GM12801 (cell line): ENCODE measurements around the gene HTR3A.

Source experiments
- TF ChIP-seq, protein P1 (sequence below): IDR thresholded peaks from one replicate; pipeline ENCODE4 v1.5.1; 2011; ENCODE audit warnings: control low read depth; ENCODE audit not compliant: insufficient read length; ENCODE audit errors: extremely low read depth

Gene HTR3A

DNA sequence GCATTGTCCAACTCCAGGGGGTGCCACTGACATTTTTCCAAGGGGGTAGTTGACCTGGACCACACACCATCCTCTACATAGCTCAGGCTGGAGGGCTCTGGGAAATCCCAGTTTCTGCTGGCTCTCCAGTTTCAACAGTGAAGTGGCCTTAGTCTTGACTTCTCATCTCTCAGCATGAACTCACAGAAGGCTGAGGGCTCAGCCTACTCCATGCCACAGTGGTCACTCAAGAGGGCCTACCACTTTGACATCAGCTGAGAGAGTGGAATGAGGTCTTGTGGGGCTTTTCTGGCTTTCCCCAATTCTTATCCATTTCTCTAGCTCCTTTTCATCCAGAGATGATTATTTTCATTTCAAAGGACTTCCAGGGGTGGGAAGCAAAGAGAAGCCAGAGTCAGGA, 7.4 kb downstream of the HTR3A start:
- TF ChIP-seq, protein P1, sequence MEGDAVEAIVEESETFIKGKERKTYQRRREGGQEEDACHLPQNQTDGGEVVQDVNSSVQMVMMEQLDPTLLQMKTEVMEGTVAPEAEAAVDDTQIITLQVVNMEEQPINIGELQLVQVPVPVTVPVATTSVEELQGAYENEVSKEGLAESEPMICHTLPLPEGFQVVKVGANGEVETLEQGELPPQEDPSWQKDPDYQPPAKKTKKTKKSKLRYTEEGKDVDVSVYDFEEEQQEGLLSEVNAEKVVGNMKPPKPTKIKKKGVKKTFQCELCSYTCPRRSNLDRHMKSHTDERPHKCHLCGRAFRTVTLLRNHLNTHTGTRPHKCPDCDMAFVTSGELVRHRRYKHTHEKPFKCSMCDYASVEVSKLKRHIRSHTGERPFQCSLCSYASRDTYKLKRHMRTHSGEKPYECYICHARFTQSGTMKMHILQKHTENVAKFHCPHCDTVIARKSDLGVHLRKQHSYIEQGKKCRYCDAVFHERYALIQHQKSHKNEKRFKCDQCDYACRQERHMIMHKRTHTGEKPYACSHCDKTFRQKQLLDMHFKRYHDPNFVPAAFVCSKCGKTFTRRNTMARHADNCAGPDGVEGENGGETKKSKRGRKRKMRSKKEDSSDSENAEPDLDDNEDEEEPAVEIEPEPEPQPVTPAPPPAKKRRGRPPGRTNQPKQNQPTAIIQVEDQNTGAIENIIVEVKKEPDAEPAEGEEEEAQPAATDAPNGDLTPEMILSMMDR: no peak

DNA sequence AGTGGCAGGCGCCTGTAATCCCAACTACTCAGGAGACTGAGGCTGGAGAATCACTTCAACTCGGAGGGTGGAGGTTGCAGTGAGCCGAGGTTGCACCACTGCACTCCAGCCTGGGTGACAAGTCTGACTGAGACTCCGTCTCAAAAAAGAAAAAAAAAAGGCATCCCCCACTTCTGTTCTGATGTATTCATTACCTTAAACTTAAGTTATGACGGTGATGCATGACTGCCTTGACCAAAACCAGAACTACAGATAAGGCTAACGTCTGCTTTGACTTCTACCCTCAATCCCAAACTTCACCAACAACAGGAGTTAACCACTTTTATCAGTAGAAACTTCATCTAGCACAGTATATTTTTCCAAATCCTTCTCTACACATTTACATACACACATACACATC, 9.9 kb downstream of the HTR3A start:
- TF ChIP-seq, protein P1: no peak

DNA sequence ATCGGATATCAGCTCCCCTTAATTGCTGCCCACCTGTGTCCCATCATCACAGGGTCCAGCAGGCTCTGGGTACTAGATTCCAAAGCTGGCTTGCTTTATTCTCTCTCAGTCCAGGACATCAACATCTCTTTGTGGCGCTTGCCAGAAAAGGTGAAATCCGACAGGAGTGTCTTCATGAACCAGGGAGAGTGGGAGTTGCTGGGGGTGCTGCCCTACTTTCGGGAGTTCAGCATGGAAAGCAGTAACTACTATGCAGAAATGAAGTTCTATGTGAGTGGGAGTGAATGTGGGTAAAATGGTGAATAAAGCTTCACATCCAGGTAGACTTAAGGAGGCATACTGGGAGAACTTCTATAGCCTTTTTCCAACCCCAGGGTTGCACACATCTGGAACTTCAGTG, 11.0 kb downstream of the HTR3A start:
- TF ChIP-seq, protein P1: no peak

DNA sequence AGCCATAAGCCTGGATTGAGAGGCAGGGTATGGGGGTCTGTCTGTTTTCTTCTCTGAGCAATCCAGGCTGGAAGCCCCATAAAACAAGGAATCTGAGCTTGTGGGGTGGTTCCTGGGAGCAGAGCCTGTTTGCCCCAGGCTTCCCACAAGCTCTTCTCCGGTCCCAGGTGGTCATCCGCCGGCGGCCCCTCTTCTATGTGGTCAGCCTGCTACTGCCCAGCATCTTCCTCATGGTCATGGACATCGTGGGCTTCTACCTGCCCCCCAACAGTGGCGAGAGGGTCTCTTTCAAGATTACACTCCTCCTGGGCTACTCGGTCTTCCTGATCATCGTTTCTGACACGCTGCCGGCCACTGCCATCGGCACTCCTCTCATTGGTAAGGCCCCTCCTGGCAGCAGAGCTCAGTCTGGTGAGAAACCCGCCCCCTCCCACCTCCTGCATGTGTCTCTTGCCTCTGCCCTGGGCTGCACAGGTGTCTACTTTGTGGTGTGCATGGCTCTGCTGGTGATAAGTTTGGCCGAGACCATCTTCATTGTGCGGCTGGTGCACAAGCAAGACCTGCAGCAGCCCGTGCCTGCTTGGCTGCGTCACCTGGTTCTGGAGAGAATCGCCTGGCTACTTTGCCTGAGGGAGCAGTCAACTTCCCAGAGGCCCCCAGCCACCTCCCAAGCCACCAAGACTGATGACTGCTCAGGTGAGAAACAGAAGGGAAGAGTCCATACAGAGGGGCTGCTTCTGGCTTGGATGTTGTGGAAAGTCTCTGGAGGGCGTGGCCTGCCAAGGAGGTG, 11.6 kb downstream of the HTR3A start:
- TF ChIP-seq, protein P1: no peak

DNA sequence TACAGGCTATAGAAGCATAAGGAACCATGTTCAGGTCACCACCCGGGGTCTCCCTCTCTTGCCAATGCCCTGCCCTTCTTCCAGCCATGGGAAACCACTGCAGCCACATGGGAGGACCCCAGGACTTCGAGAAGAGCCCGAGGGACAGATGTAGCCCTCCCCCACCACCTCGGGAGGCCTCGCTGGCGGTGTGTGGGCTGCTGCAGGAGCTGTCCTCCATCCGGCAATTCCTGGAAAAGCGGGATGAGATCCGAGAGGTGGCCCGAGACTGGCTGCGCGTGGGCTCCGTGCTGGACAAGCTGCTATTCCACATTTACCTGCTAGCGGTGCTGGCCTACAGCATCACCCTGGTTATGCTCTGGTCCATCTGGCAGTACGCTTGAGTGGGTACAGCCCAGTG, 14.5 kb downstream of the HTR3A start:
- TF ChIP-seq, protein P1: no peak

DNA sequence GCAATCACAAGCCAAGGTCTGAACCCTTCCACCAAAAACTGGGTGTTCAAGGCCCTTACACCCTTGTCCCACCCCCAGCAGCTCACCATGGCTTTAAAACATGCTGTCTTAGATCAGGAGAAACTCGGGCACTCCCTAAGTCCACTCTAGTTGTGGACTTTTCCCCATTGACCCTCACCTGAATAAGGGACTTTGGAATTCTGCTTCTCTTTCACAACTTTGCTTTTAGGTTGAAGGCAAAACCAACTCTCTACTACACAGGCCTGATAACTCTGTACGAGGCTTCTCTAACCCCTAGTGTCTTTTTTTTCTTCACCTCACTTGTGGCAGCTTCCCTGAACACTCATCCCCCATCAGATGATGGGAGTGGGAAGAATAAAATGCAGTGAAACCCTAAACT, 15.0 kb downstream of the HTR3A start:
- TF ChIP-seq, protein P1: no peak

DNA sequence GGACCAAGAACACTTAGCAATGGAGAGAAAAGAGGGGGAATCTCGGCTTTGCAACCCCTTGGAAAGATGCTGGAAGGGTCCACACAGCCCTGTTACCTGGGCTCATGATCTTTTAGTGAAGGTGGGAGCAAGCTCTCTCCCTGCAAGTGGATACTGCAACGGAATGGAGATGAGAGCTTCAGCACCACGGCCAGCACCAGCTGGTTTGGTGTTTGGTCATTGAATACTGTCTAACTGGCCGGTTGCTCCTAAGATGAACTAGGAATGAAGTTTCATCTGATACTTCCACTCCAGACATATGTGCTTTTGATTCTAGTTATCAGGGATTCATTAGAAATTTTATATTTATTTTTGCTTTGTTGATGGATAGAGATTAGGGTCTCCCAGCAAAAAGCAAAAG, 16.3 kb downstream of the HTR3A start:
- TF ChIP-seq, protein P1: no peak
